ENCODE measurements around the gene GAS7. TPM values are rescaled to one million over a fixed set of nuclear protein-coding genes. Genes with fewer than 3 reads are reported as not detected.

GAS7 gene
- total and polyA plus RNA-seq, 2 experiments from 2014 or later = 1.9 to 10.7 TPM

DNA sequence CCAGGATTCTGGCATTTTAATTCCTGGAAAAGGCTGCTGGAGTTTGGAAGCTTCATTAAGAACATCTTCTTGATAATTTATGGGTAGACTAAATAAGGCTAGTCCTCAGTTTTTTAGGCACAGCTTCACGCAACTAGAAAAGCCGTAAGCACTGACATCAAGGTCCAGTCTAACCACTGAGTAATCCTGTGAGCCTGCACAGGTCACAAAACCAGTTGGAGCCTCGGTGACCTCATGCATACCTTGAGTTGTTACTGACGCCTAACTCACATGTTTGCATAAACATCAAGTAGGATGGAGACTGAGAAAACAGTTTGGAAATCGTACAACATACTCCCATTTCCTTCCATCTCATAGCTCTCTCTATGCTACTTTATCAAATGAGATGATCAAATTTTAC, 229.5 kb downstream of the GAS7 start:
- DNase-seq (ENCODE audit: low spot score) (no peak), ATAC-seq (no peak)
- no peak overlapping the region for H3K27ac ChIP-seq (ENCODE audit: low read depth)
- peaks cover 2% of the 10 kb centered on the region for H3K27me3 Mint-ChIP-seq (ENCODE audit: insufficient read depth, low read depth, poor library complexity)
- TF ChIP-seq EZH2 (IDR thresholded peaks at IDR 0.05; ENCODE audit: low read depth, unreplicated experiment) (no peak), EZH2phosphoT487 (IDR thresholded peaks at IDR 0.05; ENCODE audit: unreplicated experiment) (no peak), POLR2AphosphoS5 (IDR thresholded peaks at IDR 0.05; ENCODE audit: low read depth) (no peak), ZNF114 (CRISPR knock-in tag; IDR thresholded peaks at IDR 0.05) (no peak), STAT1 (IDR thresholded peaks at IDR 0.05; ENCODE audit: unreplicated experiment) (no peak), ZNF462 (CRISPR knock-in tag; IDR thresholded peaks at IDR 0.05) (no peak), CREB1 (CRISPR knock-in tag; IDR thresholded peaks at IDR 0.05; ENCODE audit: low read depth) (no peak), ZNF331 (CRISPR knock-in tag; IDR thresholded peaks at IDR 0.05; ENCODE audit: low read depth) (no peak), NANOG (IDR thresholded peaks at IDR 0.05; ENCODE audit: borderline replicate concordance) (no peak), JUNB (IDR thresholded peaks at IDR 0.05; ENCODE audit: unreplicated experiment) (no peak)
- TF ChIP-seq, protein P1, sequence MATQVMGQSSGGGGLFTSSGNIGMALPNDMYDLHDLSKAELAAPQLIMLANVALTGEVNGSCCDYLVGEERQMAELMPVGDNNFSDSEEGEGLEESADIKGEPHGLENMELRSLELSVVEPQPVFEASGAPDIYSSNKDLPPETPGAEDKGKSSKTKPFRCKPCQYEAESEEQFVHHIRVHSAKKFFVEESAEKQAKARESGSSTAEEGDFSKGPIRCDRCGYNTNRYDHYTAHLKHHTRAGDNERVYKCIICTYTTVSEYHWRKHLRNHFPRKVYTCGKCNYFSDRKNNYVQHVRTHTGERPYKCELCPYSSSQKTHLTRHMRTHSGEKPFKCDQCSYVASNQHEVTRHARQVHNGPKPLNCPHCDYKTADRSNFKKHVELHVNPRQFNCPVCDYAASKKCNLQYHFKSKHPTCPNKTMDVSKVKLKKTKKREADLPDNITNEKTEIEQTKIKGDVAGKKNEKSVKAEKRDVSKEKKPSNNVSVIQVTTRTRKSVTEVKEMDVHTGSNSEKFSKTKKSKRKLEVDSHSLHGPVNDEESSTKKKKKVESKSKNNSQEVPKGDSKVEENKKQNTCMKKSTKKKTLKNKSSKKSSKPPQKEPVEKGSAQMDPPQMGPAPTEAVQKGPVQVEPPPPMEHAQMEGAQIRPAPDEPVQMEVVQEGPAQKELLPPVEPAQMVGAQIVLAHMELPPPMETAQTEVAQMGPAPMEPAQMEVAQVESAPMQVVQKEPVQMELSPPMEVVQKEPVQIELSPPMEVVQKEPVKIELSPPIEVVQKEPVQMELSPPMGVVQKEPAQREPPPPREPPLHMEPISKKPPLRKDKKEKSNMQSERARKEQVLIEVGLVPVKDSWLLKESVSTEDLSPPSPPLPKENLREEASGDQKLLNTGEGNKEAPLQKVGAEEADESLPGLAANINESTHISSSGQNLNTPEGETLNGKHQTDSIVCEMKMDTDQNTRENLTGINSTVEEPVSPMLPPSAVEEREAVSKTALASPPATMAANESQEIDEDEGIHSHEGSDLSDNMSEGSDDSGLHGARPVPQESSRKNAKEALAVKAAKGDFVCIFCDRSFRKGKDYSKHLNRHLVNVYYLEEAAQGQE (IDR thresholded peaks at IDR 0.05; ENCODE audit: unreplicated experiment) = no peak
- TF ChIP-seq, protein P2, sequence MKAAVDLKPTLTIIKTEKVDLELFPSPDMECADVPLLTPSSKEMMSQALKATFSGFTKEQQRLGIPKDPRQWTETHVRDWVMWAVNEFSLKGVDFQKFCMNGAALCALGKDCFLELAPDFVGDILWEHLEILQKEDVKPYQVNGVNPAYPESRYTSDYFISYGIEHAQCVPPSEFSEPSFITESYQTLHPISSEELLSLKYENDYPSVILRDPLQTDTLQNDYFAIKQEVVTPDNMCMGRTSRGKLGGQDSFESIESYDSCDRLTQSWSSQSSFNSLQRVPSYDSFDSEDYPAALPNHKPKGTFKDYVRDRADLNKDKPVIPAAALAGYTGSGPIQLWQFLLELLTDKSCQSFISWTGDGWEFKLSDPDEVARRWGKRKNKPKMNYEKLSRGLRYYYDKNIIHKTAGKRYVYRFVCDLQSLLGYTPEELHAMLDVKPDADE (IDR thresholded peaks at IDR 0.05) = no peak
- TF ChIP-seq, protein P3, sequence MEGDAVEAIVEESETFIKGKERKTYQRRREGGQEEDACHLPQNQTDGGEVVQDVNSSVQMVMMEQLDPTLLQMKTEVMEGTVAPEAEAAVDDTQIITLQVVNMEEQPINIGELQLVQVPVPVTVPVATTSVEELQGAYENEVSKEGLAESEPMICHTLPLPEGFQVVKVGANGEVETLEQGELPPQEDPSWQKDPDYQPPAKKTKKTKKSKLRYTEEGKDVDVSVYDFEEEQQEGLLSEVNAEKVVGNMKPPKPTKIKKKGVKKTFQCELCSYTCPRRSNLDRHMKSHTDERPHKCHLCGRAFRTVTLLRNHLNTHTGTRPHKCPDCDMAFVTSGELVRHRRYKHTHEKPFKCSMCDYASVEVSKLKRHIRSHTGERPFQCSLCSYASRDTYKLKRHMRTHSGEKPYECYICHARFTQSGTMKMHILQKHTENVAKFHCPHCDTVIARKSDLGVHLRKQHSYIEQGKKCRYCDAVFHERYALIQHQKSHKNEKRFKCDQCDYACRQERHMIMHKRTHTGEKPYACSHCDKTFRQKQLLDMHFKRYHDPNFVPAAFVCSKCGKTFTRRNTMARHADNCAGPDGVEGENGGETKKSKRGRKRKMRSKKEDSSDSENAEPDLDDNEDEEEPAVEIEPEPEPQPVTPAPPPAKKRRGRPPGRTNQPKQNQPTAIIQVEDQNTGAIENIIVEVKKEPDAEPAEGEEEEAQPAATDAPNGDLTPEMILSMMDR (conservative IDR thresholded peaks at IDR 0.05; ENCODE audit: low read depth in 2 of 2) = no peak
- peaks cover 12% of the 10 kb centered on the region for H3K4me1 Mint-ChIP-seq
- H4K20me1 ChIP-seq (replicated peaks; ENCODE audit: insufficient read depth) = no peaks in the 10 kb centered on the region
- no peaks in the 10 kb centered on the region for H3F3A ChIP-seq (replicated peaks; ENCODE audit: low read depth)
- H3K27me3 ChIP-seq (ENCODE audit: insufficient read depth) = no peaks in the 10 kb centered on the region
- H3K4me1 ChIP-seq (ENCODE audit: insufficient read depth) = no peaks in the 10 kb centered on the region
- no peaks in the 10 kb centered on the region for H3K36me3 Mint-ChIP-seq (ENCODE audit: low read depth)
- H3K4me3 ChIP-seq = no peak overlapping the region
- H3K79me2 ChIP-seq (replicated peaks; ENCODE audit: insufficient read depth) = no peaks in the 10 kb centered on the region
- H3K36me3 ChIP-seq (ENCODE audit: insufficient read depth) = no peaks in the 10 kb centered on the region
- no peaks in the 10 kb centered on the region for H3K9me2 ChIP-seq (ENCODE audit: insufficient read depth)
- H3K27ac Mint-ChIP-seq = no peak overlapping the region
- H3K4me2 ChIP-seq = no peak overlapping the region
- no peak overlapping the region for H2AFZ ChIP-seq
- no peak overlapping the region for H3K4me3 Mint-ChIP-seq
- H3K9me3 Mint-ChIP-seq = no peaks in the 10 kb centered on the region
